ENCODE results near the gene S100G.

- TF ChIP-seq CTCF (IDR thresholded peaks at IDR 0.05) (no peak), POLR2A (IDR thresholded peaks at IDR 0.05) (no peak)
Observed at GRCh38 chrX:16661495-16661894, 11.5 kb downstream of the S100G start.
